Sciatic nerve (tissue), 2 donors: ENCODE data around the gene DCUN1D2. TPM values are rescaled to one million over a fixed set of nuclear protein-coding genes. Genes with fewer than 3 reads are reported as not detected.

Source experiments
- ATAC-seq: fragments of 200-7000 bp; cut with Tn5 transposase; one replicate; pipeline ENCODE4 v1.9.1; 2020; ENCODE audit warnings: mild to moderate bottlenecking, moderate library complexity
- DNase-seq: peaks from one replicate; pipeline ENCODE4 v3.0.0-alpha.2; 2020; ENCODE audit warnings: low spot score
- intact Hi-C: fragments of 100-400 bp; cut with DNase I; formaldehyde crosslinking; loops from one replicate; pipeline ENCODE4 v1.14.2; 2022
- total RNA-seq: library from RNA; stranded (reverse); fragmentation: NEBNext Ultra II Directional; extraction: Animal tissue kit (Norgen Biotek cat#: 25700); gene quantifications from one replicate; pipeline ENCODE4 v1.2.1, GENCODE V29; 2021
- donor health status: DM: no; HTN: no; CAD: no.
- donor health status: DM: no; HTN: no; CAD: no.

DCUN1D2 gene
- total RNA-seq, 1 donor from 2014 or later: 28.3 TPM

DNA sequence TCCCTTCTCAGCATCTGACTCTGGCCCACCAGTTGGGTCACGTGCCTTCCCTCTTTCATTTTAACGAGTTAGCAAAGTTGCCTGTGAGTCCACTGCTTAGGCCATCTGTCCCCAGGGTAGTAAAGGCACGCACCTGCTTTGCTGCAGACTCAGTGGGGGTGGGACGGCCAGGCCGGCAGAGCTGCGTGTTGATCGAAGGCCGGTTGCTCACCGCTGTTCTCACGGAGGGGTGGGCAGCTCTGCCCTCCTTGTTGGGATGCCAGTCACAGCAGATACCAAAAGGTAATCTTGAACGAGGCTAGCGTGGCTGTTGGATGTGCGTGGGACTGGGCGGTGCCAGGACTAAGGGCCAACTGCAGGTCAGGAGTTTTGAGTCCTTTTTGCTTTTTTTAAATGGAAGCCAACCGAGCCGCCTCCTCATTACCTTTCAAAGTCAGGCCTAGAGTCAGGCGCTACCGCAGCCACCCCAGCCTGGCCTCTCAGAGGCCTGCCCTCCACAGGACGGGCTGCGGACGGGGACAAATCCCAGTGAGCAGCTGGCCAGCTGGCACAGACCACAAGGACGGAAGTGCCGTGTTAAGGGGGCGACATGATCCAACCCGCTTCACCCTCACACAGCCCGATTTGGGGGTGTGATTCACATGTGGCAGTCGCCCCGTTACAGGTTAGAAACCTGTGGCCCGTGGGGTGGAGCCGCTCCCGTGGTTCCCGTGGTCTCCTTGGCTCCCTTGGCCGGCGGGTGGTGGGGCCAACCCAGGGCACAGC lies 57.8 kb downstream of the DCUN1D2 start:
- DNase-seq: no peak
- no peak for ATAC-seq
- intact Hi-C loops: no loop called here

DNA sequence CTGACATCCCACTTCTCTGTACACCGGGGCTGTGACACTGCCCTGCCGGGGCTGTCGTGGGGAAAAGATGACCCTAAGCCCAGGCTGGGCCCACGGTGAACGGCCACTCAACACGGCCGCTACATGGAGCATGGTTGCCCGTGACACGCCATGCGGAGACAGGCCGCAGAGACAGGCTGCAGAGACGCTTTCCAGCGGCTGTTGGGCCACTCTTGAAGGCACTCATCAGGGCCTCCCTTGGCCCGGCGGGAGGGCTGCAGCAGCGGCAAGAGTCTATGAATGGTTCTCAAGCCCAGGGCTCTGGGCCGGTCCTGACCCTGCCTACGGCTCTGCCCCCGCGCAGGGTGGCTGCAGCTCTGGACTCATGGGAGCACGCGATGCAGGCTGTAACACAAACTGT lies 59.3 kb downstream of the DCUN1D2 start:
- intact Hi-C loops: no loop called here
- peak; percentile 57 for ATAC-seq

DNA sequence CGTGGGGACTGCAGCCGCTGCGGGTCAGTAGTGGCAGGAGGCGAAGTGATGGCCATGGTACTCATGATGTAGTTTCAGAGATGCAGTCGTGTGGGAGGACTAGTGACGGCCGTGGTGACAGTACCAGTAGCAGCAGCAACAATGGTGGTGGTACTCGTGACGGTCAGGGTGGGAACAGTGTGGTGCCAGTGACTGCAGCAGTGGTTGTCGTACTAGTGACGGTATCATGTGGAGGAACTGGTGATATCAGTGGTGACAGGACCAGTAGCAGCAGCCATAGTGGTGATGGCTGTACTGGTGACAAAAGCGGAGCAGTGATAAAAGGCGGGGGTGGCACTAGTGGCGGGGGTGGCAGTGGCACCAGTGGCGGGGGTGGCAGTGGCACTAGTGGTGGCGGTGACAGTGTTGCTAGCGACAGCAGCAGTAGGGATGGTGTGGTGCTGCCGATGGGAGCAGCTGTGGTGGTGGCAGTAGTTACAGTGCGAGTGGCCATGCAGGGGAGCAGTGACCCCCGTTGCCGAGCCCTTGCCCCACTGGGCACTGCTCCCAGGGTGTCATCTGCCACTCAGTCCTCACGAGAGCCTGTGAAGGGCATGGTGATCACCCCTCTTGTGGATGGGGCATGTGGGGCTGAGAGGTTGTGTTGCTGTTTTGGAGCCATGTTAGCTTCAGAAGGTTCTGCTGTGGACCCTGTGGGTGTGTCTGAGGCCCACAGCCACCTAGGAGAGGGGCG lies 60.0 kb downstream of the DCUN1D2 start:
- intact Hi-C loops: no loop called here
- no peak for DNase-seq
- no peak for ATAC-seq

More for the DNA sequence above, 59.3 kb downstream of the DCUN1D2 start:
- DNase-seq: no peak

DNA sequence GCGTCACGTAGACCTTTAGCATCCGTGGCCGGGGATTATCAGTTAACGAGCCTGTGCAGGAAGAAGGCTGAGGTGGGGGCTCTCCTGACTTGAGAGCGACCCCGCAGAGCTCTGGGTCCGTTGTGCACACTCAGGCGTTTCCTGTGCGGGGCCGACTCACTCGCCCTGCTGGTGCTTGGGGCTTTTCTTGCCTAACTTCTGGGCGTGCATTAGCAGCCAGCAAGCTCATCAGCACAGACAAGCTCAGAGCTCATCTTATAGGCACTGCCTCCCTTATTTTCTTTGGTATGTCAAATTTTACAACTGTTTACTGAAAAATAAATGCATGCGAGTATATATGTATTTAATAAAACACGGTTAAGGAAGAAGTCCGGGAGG lies 60.9 kb downstream of the DCUN1D2 start:
- ATAC-seq (no peak), DNase-seq (no peak)
- intact Hi-C loops: no loop called here

DNA sequence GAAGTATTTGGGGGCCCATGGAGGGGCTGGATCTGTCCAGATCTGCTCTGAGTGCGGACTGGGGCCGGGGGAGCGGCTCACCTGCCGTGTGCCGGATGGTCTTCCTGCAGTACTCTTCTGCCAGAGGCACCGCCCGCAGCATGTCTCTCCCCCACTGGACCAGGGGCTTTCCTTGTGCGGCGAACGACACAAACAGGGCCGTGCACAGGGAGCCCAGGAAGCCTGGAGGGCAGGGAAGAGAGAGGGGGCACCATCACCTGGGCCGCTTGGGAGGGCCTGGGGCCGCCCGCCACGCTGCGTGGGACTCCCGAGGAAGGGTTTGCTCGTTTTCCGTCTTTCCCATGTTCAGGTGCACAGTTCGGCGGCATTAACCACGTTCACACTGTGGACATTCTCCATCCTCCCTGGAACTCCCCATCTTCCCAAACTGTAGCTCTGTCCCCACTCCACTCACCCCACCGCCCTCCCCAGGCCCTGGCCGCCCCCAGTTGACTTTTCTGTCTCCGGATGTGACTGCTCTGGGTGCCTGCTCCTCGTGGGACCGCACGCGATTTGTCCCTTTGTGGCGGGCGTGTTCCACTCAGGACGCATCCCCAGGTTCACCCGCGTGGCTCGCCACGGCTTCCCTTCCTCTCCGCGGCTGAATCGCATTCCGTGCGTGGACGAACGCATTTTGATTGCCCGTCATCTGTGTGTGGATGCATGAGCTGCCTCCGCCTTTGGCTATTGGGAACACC lies 61.5 kb downstream of the DCUN1D2 start:
- DNase-seq (no peak), ATAC-seq (no peak)
- intact Hi-C loops: no loop called here

DNA sequence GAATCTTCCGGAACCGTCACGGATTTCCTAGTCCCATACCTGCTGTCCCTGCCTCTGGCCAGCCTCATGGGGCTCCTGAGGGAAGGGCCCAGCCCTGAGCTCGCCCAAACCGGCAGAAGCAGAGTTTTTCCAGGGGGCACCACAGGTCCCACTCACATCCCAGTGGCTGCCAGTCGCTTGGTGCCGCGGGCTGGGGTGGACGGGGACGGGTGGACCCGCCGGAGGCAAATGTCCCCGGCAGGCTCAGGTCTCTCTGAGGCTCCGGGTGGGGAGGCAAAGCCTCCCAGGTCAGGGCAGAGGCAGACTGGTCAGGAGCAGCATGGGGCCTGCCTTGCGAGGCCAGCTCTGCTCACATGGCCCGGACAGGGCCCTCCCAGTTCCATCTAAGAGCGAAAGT lies 62.0 kb downstream of the DCUN1D2 start:
- no peak for ATAC-seq
- DNase-seq: no peak
- intact Hi-C loops: no loop called here

DNA sequence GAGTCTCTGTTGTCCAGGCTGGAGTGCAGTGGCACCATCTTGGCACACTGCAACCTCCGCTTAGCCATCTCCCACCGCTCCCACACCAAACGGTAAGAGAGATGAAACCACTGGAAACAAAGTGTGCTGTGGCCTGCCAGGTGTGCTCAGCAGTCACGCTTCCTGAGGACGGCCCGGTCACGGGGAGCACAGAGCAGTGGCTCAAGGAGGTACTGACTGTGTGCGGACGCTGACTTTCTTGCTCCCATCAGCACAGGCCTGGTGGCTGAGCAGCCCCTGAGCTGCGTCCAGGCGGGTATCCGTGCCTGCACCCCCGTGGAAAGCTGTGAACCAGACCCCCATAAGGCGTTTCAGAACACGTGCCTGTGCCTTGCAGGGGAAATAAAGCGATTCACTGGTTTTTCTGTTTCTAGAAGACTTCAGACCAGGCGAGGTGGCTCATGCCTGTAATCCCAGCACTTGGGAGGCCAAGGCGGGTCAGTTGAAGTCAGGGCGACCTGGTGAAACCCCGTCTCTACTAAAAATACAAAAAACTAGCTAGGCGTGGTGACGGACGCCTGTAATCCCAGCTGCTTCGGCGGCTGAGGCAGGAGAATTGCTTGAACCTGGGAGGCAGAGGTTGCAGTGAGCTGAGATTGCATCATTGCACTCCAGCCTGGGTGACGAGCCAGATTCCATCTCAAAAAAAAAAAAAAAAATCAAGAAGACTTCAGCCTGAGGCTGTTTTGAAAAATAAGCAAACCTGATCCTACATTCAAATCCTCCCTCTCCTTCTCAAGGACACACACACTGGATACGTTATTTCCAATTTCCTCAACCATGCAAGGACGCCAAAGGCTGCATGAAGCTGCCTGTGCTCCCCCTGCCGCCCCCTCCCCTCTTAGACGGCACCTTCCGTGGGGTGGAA lies 62.7 kb downstream of the DCUN1D2 start:
- no peak for ATAC-seq
- intact Hi-C loops: no loop called here
- no peak for DNase-seq

DNA sequence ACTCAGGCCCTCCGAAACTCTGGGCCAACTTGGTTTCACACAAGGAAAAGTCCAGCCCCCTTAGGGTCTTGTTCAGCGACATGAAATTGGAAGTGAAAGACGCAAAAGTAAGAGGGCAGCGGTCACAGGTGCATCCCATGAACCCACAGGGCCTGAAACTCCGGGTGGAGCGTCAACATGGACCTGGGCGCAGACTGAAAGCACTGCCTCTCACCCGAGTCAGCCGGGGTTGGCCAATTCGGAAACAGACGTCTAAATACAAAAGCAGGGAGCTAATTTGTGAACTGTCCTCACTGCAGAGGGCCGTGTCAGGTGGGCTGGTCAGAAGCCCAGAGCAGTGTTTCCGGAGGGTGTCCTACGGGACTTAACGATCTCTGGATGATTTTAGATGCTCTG lies 63.9 kb downstream of the DCUN1D2 start:
- intact Hi-C loops: no loop called here
- no peak for DNase-seq
- no peak for ATAC-seq

DNA sequence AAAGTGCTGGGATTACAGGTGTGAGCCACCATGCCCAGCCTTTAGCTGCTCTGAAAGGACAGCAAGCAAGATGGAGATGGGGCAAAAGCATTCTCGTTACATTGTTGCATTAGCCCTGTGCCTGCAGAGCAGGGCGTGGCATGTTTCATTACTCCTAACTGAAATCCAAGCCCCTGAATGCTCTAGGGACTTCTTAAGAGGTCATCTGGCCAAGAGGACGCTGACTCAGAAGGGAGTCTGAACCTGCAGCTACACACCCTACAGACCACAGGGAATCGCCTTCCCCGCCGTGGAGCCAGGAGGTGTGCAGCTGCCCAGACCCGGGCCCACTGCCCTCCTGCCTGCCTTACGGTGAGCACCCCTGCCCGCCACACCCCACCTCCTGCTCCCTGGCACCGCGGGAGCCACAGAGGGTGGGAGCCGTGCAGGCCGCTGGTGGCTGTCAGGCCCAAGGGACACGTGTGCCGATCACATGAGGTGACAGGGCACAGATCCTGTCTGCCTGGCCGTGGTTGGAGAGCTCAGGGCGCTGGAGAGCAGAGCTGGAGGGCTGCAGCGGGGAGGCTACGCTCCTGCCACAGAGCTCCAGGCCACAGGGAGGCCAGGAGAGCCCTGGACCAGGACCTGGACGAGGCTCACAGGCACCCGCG lies 64.4 kb downstream of the DCUN1D2 start:
- intact Hi-C loops: no loop called here

DNA sequence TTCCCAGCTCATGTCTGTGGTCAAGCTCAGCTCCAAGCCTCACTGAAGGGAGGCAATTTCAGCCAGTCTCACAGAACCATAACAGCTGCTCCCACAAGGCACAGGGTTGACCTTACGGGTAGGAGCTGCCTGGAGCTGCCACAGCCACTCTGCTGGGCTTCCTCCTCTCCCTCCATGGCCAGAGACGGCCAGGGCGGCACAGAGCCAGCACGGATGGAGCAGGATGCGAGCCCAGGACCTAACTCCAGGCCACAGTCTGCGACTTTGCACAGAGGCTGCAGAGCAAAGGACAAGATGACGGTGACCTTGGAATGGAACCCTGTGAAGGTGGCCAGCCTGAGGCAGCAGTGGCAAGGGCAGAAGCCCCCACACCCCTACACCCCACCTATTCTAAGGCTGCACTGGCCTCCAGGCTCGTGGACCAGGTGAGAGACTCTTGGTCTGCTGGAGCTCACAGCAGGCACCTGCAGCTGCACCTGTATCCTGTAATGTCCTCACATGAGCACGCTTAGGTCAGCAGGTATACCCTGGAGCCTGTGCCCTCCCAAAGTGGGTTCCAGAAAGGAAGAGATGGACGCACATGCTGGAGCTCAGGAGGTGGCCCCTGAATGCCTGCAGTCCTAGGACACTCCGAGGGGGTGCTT lies 66.9 kb downstream of the DCUN1D2 start:
- peak; percentile 62 for ATAC-seq
- no peak for DNase-seq
- intact Hi-C loops: no loop called here

More for the DNA sequence above, 64.4 kb downstream of the DCUN1D2 start:
- ATAC-seq (no peak), DNase-seq (no peak)

DNA sequence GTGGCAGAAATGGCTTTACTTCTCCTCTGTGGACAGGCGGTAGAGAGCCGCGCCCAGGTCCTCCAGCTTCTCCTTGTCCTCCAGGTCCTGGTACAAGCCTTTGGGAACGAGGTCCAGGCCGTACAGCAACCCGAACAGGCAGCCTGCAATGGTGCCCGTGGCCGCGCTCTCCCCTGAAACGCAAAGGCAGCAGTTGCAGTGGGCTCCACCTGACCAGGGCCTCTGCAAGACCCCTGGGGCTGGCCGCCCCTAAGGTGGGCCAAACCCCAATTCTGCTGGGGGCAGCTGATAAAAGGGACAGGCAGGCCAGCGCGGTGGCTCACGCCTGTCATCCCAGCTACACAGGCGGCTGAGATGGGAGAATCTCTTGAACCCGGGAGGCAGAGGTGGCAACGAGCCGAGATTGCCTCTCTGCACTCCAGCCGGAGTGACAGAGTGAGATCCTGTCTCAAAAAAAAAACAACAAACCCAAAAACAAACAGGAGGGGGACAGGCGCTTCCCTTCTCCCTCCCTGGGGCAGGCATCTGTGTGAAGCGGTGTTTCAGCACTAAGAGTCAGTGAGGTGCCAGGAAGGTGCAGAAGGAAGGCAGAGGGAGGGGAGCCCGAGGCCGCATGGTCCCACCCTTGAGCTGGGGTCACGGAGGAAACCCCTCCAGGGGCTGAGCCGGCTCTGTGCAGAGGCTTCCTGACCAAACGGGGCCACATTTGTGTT lies 67.5 kb downstream of the DCUN1D2 start:
- ATAC-seq: peak; percentile 66
- DNase-seq: no peak
- intact Hi-C loops: no loop called here

DNA sequence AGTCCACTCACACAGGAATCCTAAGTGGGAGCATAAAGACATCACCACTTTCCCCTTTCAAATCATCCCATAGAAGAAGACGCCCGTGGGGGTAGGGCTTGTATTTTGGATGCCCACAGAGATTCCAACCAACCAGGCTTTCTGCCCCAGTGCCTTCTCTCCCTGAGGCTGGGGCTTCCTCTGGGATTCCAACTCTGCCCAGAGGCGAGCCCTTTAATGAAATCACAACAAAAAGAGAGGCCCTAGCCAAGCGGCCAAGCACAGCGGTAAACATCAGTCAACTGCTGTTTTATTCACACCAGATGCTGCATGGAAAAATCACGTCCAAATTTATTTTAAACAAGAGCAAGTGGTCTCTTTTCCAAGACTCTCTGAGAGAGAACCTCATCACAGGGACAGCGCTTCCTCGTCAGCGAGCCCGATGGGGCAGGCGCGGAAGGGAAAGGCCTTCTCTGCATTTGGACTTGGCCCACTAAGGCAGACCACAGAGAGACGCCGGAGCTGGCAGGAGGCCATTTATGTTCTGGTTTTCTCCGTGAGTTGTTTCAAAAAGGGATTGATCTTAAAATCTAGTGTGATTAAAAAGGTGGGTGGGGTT lies 68.7 kb downstream of the DCUN1D2 start:
- peak; percentile 81 for DNase-seq
- ATAC-seq: peak; percentile 76
- intact Hi-C loops: no loop called here

DNA sequence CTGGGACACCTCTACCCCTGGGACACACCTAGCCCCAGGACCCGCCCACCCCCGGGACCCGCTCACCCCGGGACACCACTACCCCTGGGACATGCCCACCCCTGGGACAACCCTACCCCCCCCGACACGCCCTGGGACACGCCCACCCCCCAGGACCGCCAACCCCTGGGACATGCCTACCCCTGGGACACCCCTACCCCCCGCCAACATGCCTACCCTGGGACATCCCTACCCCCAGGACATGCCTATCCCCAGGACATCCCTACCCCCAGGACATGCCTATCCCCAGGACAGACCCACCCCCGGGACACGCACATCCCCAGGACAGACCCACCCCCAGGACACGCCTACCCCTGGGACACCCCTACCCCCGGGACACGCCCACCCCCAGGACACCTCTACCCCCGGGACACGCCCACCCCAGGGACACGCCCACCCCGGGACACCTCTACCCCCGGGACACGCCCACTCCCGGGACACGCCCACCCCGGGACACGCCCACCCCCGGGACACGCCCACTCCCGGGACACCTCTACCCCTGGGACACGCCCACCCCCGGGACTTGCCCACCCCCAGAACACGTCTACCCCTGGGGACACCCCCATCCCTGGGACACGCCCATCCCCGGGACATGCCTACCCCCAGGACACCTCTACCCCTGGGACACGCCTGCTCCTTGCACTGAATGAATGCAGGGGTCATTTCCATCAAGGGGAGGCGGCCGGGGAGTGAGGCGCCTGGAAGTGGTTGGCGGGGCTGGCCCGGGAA lies 69.5 kb downstream of the DCUN1D2 start:
- intact Hi-C loops: no loop called here
- ATAC-seq (peak; percentile 24), DNase-seq (no peak)

DNA sequence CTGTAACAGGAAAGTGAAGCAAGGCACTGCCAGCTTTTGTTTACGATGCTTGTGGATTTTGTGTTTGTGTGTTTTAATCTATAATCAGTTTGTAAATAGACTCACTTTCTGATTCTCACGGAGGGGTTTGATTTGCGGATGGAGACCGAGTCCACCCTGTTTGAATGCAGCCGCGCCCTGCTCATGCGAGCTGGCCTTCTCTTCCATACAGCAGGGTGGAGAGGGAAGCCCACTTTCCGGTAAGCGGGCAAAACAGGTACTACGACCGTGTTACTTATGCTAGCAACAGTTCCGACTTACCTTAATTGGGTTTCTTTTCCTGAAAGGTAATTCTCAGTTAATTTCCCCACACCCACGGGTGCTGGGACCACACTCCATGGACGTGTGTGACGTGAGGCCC lies 70.3 kb downstream of the DCUN1D2 start:
- no peak for ATAC-seq
- intact Hi-C loops: no loop called here
- no peak for DNase-seq

DNA sequence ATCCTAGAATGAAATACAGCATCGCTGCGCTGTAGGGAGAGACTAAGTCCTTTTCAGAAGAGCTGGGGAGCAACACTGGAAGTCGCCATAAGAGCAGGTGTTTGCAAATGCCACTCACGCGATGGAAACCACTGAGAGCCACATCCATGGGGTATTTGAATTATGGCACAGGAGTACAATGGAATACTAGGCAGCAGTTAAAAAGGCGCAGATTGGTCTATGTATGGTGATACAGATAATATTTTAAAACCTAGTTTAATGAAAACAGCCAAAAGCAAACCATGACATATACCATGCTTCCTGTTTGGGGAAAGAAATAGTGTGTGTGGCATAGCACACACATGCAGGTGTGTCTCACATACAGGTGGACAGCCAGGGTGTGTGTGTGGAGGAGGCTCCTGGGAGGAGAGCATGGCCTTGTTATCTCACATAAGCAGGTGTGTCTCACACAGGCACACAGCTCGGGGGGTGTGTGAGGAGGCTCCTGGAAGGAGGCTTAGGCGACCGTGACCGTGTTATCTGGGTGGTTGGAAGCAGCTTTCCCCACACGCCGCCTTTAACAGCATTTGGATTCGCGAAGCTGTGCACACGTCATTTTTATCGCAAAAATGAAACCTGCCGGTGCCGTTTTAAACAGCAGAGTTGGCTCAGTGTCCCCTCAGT lies 70.8 kb downstream of the DCUN1D2 start:
- intact Hi-C loops: no loop called here
- no peak for ATAC-seq
- no peak for DNase-seq

DNA sequence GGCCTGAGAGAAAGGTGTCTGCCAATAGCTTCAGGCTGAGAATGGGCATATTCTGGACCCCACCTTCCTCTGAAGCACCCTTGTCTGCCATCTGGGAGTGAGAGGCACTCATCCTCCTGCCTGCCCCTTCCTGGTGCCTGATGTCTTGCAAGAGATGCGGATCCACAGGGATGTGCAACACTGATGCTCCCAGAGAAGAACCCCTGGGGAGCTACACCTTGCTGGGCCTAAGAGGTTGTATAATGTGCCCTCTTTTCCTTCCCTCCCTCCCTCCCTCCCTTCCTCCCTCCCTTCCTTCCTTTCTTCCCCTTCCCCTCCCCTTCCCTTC lies 71.8 kb downstream of the DCUN1D2 start:
- ATAC-seq (no peak), DNase-seq (no peak)
- intact Hi-C loops: no loop called here
